IMR-90 (cell line): ENCODE data around the gene MROH2A. TPM values are rescaled to one million over a fixed set of nuclear protein-coding genes. Genes with fewer than 3 reads are reported as not detected.

Experiments
- ATAC-seq: fragments of 200-7000 bp; cut with Tn5 transposase; 2 replicates; pipeline ENCODE4 v1.9.1; 2020; ENCODE audit warnings: low read depth, mild to moderate bottlenecking, moderate library complexity
- BruUV-seq: library from RNA; stranded (reverse); fragments of 400-500 nt; replicated peaks from 2 replicates; lab custom pipeline; 2021; lab: Mats Ljungman, UMichigan
- CTCF ChIA-PET: fragments of 300-600 bp; formaldehyde crosslinking; extraction: SDS; loops from one replicate; lab custom pipeline; 2021; ENCODE audit warnings: antibody characterized with exemption; lab: Yijun Ruan, JAX
- POLR2A ChIA-PET: fragments of 300-600 bp; sonication (Branson Sonifier 250); formaldehyde crosslinking; loops from one replicate; lab custom pipeline; 2022; ENCODE audit warnings: antibody characterized with exemption; ENCODE audit not compliant: unreplicated experiment; lab: Charles Lee
- DNase-seq: peaks from one replicate; pipeline ENCODE4 v3.0.0; 2013
- H2AFZ ChIP-seq: replicated peaks from 2 replicates; pipeline ENCODE3; 2013; ENCODE audit warnings: low read length, mild to moderate bottlenecking; ENCODE audit not compliant: poor library complexity
- H2AK5ac ChIP-seq: 2 replicates; pipeline ENCODE4 v1.6.1; 2013; ENCODE audit warnings: low read depth, low read length, inconsistent platforms
- H2AK9ac ChIP-seq: replicated peaks from 2 replicates; pipeline ENCODE3; 2013; ENCODE audit warnings: mild to moderate bottlenecking, low read depth, low read length, moderate library complexity; ENCODE audit not compliant: poor library complexity
- H2BK120ac ChIP-seq: 2 replicates; pipeline ENCODE4 v1.6.1; 2013; ENCODE audit warnings: low read depth, low read length, inconsistent platforms
- H2BK15ac ChIP-seq: 3 replicates; pipeline ENCODE4 v1.6.1; 2013; ENCODE audit warnings: low read depth, low read length, inconsistent platforms
- H2BK20ac ChIP-seq: 2 replicates; pipeline ENCODE4 v1.6.1; 2013; ENCODE audit warnings: low read depth, mild to moderate bottlenecking, inconsistent platforms, low read length, moderate library complexity
- H2BK5ac ChIP-seq: 2 replicates; pipeline ENCODE4 v1.6.1; 2013; ENCODE audit warnings: mild to moderate bottlenecking, low read depth, low read length, inconsistent platforms; ENCODE audit not compliant: poor library complexity, severe bottlenecking
- H3K14ac ChIP-seq: replicated peaks from 2 replicates; pipeline ENCODE4 v1.6.1; 2013; ENCODE audit warnings: low read depth, low read length, inconsistent platforms
- H3K18ac ChIP-seq: 2 replicates; pipeline ENCODE4 v1.6.1; 2013; ENCODE audit warnings: low read depth, low read length, control low read depth
- H3K23ac ChIP-seq: 2 replicates; pipeline ENCODE4 v1.6.1; 2013; ENCODE audit warnings: low read depth, low read length, inconsistent platforms
- H3K27ac ChIP-seq: 2 replicates; pipeline ENCODE4 v1.5.1; 2013; ENCODE audit warnings: mild to moderate bottlenecking, control low read depth, low read length; ENCODE audit not compliant: insufficient read depth
- H3K27me3 ChIP-seq: 2 replicates; pipeline ENCODE4 v1.6.1; 2013; ENCODE audit warnings: low read length; ENCODE audit not compliant: control insufficient read depth, insufficient read depth
- H3K36me3 ChIP-seq: 2 replicates; pipeline ENCODE4 v1.6.1; 2013; ENCODE audit warnings: low read length, mixed read lengths; ENCODE audit not compliant: control insufficient read depth, insufficient read depth
- H3K4ac ChIP-seq: 2 replicates; pipeline ENCODE4 v1.6.1; 2013; ENCODE audit warnings: low read depth, low read length, inconsistent platforms
- H3K4me1 ChIP-seq: 2 replicates; pipeline ENCODE4 v1.6.1; 2013; ENCODE audit warnings: low read length, mixed read lengths; ENCODE audit not compliant: control insufficient read depth, insufficient read depth
- H3K4me2 ChIP-seq: 2 replicates; pipeline ENCODE4 v1.6.1; 2013; ENCODE audit warnings: low read depth, mild to moderate bottlenecking, control low read depth, low read length, moderate library complexity
- H3K4me3 ChIP-seq: 2 replicates; pipeline ENCODE4 v1.5.1; 2013; ENCODE audit warnings: low read depth, mild to moderate bottlenecking, control low read depth, low read length, moderate library complexity; ENCODE audit not compliant: insufficient read depth
- H3K56ac ChIP-seq: 2 replicates; pipeline ENCODE4 v1.6.1; 2013; ENCODE audit warnings: low read length, inconsistent platforms; ENCODE audit not compliant: insufficient read depth; ENCODE audit errors: extremely low read depth
- H3K79me1 ChIP-seq, 2 experiments: 2 replicates each; pipeline ENCODE4 v1.6.1; 2013; ENCODE audit warnings: low read length in 2 of 2, inconsistent platforms in 1 of 2, low read depth in 1 of 2
- H3K9ac ChIP-seq: 2 replicates; pipeline ENCODE4 v1.6.1; 2013; ENCODE audit warnings: low read depth, low read length, control low read depth
- H3K9me1 ChIP-seq: 2 replicates; pipeline ENCODE4 v1.6.1; 2013; ENCODE audit warnings: low read length, inconsistent platforms; ENCODE audit not compliant: insufficient read depth
- H3K9me3 ChIP-seq: 2 replicates; pipeline ENCODE4 v1.6.1; 2013; ENCODE audit warnings: low read length; ENCODE audit not compliant: control insufficient read depth, insufficient read depth
- H4K20me1 ChIP-seq: 2 replicates; pipeline ENCODE4 v1.6.1; 2013; ENCODE audit warnings: low read length, inconsistent platforms; ENCODE audit not compliant: insufficient read depth
- H4K5ac ChIP-seq: 2 replicates; pipeline ENCODE4 v1.6.1; 2013; ENCODE audit warnings: mild to moderate bottlenecking, low read depth, low read length, control low read depth
- H4K8ac ChIP-seq, 2 experiments: 2 replicates each; pipeline ENCODE4 v1.6.1; 2013; ENCODE audit warnings: low read depth in 2 of 2, low read length in 2 of 2, control low read depth in 1 of 2, inconsistent platforms in 1 of 2
- H4K91ac ChIP-seq: 2 replicates; pipeline ENCODE4 v1.6.1; 2013; ENCODE audit warnings: low read depth, low read length, inconsistent platforms; ENCODE audit not compliant: insufficient read depth
- BHLHE40 ChIP-seq: fragments of 150-350 bp; IDR thresholded peaks from 2 replicates; pipeline ENCODE4 v1.6.1; 2016; ENCODE audit warnings: mild to moderate bottlenecking, low read depth, low read length
- CEBPB ChIP-seq: IDR thresholded peaks from 2 replicates; pipeline ENCODE4 v1.6.1; 2012; ENCODE audit warnings: low read depth, low read length, improper control_type of control experiment
- CHD1 ChIP-seq: IDR thresholded peaks from 2 replicates; pipeline ENCODE4 v1.6.1; 2012; ENCODE audit warnings: low read depth, low read length, improper control_type of control experiment
- CTCF ChIP-seq: conservative IDR thresholded peaks from 2 replicates; pipeline ENCODE4 v1.5.1; 2012; ENCODE audit warnings: mild to moderate bottlenecking, low read depth, low read length, improper control_type of control experiment
- ELK1 ChIP-seq: fragments of 150-350 bp; IDR thresholded peaks from 2 replicates; pipeline ENCODE4 v1.6.1; 2016; ENCODE audit warnings: low read depth, mild to moderate bottlenecking, low read length, moderate library complexity, borderline replicate concordance
- FOS ChIP-seq: fragments of 150-350 bp; IDR thresholded peaks from 2 replicates; pipeline ENCODE4 v1.6.1; 2016; ENCODE audit warnings: low read depth, low read length
- MAFK ChIP-seq: IDR thresholded peaks from 2 replicates; pipeline ENCODE4 v1.6.1; 2012; ENCODE audit warnings: low read depth, low read length, improper control_type of control experiment
- MXI1 ChIP-seq: IDR thresholded peaks from 2 replicates; pipeline ENCODE4 v1.6.1; 2012; ENCODE audit warnings: low read depth, mild to moderate bottlenecking, low read length, moderate library complexity, borderline replicate concordance
- NFE2L2 ChIP-seq: fragments of 150-350 bp; IDR thresholded peaks from 2 replicates; pipeline ENCODE4 v1.6.1; 2016; ENCODE audit warnings: low read depth, mild to moderate bottlenecking, low read length
- POLR2A ChIP-seq: IDR thresholded peaks from 2 replicates; pipeline ENCODE4 v1.6.1; 2012; ENCODE audit warnings: mild to moderate bottlenecking, low read depth, low read length
- RAD21 ChIP-seq: IDR thresholded peaks from 2 replicates; pipeline ENCODE4 v1.6.1; 2012; ENCODE audit warnings: low read length, improper control_type of control experiment
- RFX5 ChIP-seq: IDR thresholded peaks from 2 replicates; pipeline ENCODE4 v1.8.0; 2012; ENCODE audit warnings: low read depth, mild to moderate bottlenecking, low read length, moderate library complexity
- SMC3 ChIP-seq: fragments of 150-350 bp; IDR thresholded peaks from 2 replicates; pipeline ENCODE4 v1.6.1; 2016; ENCODE audit warnings: low read depth, mild to moderate bottlenecking, antibody characterized with exemption, low read length, moderate library complexity
- USF2 ChIP-seq: fragments of 150-350 bp; IDR thresholded peaks from 2 replicates; pipeline ENCODE4 v1.6.1; 2017; ENCODE audit warnings: mild to moderate bottlenecking, antibody characterized with exemption, low read length, low read depth
- WGBS, 2 experiments: methylation state at CpG; one replicate each; pipeline versions ENCODE4 v1.1.5 to v1.1.7; 2013; ENCODE audit warnings: missing lambda C conversion rate in 2 of 2; ENCODE audit not compliant: insufficient read length in 1 of 2; ENCODE audit errors: extremely low coverage in 2 of 2; 5-methylcytosine and 5-hydroxymethylcytosine counted together
- dilution Hi-C: fragments of 300-500 bp; cut with HindIII; formaldehyde crosslinking; loops from one replicate; pipeline ENCODE4 v1.14.3; 2018; ENCODE audit warnings: low sequenced_read_pairs; ENCODE audit not compliant: unreplicated experiment
- in situ Hi-C: fragments of 300-500 bp; cut with MboI; formaldehyde crosslinking; loops from 3 replicates; pipeline ENCODE4 v1.14.3; 2019; ENCODE audit warnings: low sequenced_read_pairs, inconsistent platforms, mixed read lengths
- intact Hi-C: fragments of 100-400 bp; cut with micrococcal nuclease; formaldehyde crosslinking; loops from 2 replicates; pipeline ENCODE4 v1.10.0; 2022
- polyA plus RNA-seq, 3 experiments: library from polyadenylated mRNA; depleted of rRNA; stranded (reverse); fragments of >200 nt; gene quantifications; 2 replicates each; pipeline ENCODE4 v1.2.3, GENCODE V29; 2012; ENCODE audit warnings: low replicate concordance in 1 of 3
- total RNA-seq: library from RNA; depleted of rRNA; stranded (reverse); fragments of >200 nt; gene quantifications from 2 replicates; pipeline ENCODE4 v1.2.3, GENCODE V29; 2012

MROH2A gene
- total and polyA plus RNA-seq, 2 of the 4 experiments (the other 2 are of a cell fraction) = not detected

GRCh38 chr2:233854241-233854981 is 76.3 kb downstream of the MROH2A start, which contains the start of gene HJURP:
HJURP (minus strand) TSS chr2:233854535; CDS start chr2:233854500, 35 bp downstream.
- Histone ChIP-seq H3K27me3 (no peaks in the 10 kb centered on the region), H3K4me2 (peak within 1 kb of the TSS; percentile 100), H4K5ac (peak within 1 kb of the TSS; percentile 96), H3K9me1 (peaks cover 10% of the 10 kb centered on the region; the same call in 1 of the 2 replicates), H3K9ac (peak within 1 kb of the TSS; percentile 86), H2AK9ac (peak within 1 kb of the TSS; percentile 92), H3K36me3 (peaks cover 3% of the 10 kb centered on the region; the same call in 1 of the 2 replicates), H3K56ac (peak within 1 kb of the TSS; percentile 75), H3K9me3 (no peaks in the 10 kb centered on the region), H3K27ac (peak within 1 kb of the TSS; percentile 90), H2BK20ac (peak within 1 kb of the TSS; percentile 37; the same call in 1 of the 2 replicates), H3K18ac (peak within 1 kb of the TSS; percentile 76; the same call in 1 of the 2 replicates), H3K4me3 (peak within 1 kb of the TSS; percentile 98), H4K20me1 (no peaks in the 10 kb centered on the region; the same call in 1 of the 2 replicates), H3K23ac (peak within 1 kb of the TSS; percentile 84), H4K8ac (peak within 1 kb of the TSS; percentile 72 to 93), H2BK120ac (peak within 1 kb of the TSS; percentile 66), H3K4ac (peak within 1 kb of the TSS; percentile 78), H2AFZ (peak within 1 kb of the TSS; percentile 97), H2AK5ac (peak within 1 kb of the TSS; percentile 66), H3K4me1 (peaks cover 13% of the 10 kb centered on the region), H2BK15ac (no peak within 1 kb of the TSS), H3K79me1 (peaks cover 15 to 31% of the 10 kb centered on the region in 2 experiments; a peak in 3 of 4 replicates), H2BK5ac (peak within 1 kb of the TSS; percentile 85), H3K14ac (peak within 1 kb of the TSS; percentile 70), H4K91ac (peak within 1 kb of the TSS; percentile 71)
- 0% methylated on average over 35 of the region's 60 CpGs; no CpG with 5 or more reads in 1 of the 2 experiments for WGBS, 2 experiments
- intact Hi-C loops (loop anchor here (10.0 kb wide), 2 partner anchors 290 to 690 kb away; partner anchors contain the start of gene USP40), dilution Hi-C loops (no loop called here), in situ Hi-C loops (no loop called here)
- peak; percentile 96 for DNase-seq
- no TSS peak for BruUV-seq
- CTCF ChIA-PET = no interaction called here
- POLR2A ChIA-PET = interaction anchor here (0.6 kb wide), 1 partner anchor 92 kb away, joined by 4 read pairs; no protein-coding TSS in a partner anchor
- ATAC-seq = peak; percentile 97
- TF ChIP-seq BHLHE40 = peak; percentile 3; the same call in 1 of the 2 replicates
- TF ChIP-seq ELK1 = no peak
- no peak for TF ChIP-seq CTCF
- TF ChIP-seq RFX5 = no peak
- TF ChIP-seq SMC3 = peak; percentile 13; the same call in 1 of the 2 replicates
- peak; percentile 35; the same call in 1 of the 2 replicates for TF ChIP-seq USF2
- no peak for TF ChIP-seq CEBPB
- no peak for TF ChIP-seq RAD21
- TF ChIP-seq NFE2L2 = no peak
- TF ChIP-seq MAFK = no peak
- TF ChIP-seq MXI1 = peak; percentile 91
- peak; percentile 87 for TF ChIP-seq POLR2A
- no peak for TF ChIP-seq FOS
- TF ChIP-seq CHD1 = no peak
